DMS79 treated with DMSO at 0.1 percent for 48 hours (cell line): ENCODE results near the gene UXS1.

Experiments
- DNase-seq: peaks from one replicate; lab custom pipeline; 2025; lab: John Stamatoyannopoulos, UW

The UXS1 gene

DNA sequence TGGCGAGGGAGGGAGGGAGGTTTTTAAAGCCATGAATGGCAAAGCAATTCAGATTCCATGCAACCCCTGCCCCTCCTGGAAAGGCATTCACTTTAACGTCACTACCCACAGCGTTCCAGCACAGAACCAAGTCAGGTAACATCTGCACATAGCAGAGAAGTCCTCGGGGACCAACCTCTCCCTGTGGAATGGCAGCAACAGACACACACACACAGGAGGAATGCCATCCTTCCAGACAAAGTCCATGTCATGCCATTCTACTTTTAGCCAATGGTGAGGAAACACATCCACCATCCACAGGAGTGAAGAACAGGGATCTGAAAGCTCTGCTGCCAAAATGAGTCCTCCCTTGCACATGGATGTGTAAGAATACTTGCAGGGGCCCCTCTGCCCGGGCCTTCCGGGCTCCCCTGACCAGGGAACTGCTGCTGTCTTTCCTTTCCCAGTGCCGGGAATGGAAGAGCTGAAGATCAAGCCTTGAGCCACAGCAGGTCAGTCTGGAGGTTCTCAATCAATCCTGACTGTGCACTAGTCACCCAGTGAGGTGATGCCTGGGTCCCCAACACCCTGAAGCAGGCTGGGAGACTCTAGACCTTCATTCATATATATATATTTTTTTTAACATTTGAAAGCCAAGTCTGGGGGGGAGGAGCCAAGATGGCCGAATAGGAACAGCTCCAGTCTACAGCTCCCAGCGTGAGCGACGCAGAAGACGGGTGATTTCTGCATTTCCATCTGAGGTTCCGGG is 63.7 kb downstream of the UXS1 start:
- no peak for DNase-seq

- DNase-seq = no peak
Observed at GRCh38 chr2:106129592-106129991, 64.5 kb downstream of the UXS1 start.

- DNase-seq = no peak
Observed at GRCh38 chr2:106129150-106129549, 65.0 kb downstream of the UXS1 start.

GRCh38 chr2:106127776-106128268 is 66.3 kb downstream of the UXS1 start:
- DNase-seq = no peak

DNA sequence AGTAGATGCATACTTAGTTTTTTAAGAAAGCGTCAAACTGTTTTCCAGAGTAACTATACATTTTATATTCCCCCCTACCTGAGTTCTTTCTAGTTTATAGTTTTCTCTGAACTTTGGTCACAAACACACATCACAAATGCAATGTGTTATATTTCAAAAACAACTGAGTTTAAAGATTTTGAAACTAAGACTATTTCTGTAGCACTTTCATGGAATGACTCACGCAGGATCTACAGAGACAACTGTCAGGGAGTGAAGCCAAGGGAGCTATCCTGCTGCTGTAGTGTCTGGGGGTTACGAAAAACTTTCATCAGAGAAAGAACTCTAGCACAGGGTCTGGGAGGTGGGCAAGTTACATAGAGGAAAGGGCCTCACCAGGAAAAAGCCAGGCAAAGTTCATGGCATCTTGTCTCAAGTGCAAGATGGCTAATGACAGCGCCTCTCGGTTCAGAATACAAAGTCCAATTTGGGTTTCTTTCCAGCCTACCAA is 66.8 kb downstream of the UXS1 start:
- no peak for DNase-seq

GRCh38 chr2:106126705-106127281 is 67.3 kb downstream of the UXS1 start:
- no peak for DNase-seq

- DNase-seq = no peak
Observed at GRCh38 chr2:106126295-106126694, 67.8 kb downstream of the UXS1 start.

DNA sequence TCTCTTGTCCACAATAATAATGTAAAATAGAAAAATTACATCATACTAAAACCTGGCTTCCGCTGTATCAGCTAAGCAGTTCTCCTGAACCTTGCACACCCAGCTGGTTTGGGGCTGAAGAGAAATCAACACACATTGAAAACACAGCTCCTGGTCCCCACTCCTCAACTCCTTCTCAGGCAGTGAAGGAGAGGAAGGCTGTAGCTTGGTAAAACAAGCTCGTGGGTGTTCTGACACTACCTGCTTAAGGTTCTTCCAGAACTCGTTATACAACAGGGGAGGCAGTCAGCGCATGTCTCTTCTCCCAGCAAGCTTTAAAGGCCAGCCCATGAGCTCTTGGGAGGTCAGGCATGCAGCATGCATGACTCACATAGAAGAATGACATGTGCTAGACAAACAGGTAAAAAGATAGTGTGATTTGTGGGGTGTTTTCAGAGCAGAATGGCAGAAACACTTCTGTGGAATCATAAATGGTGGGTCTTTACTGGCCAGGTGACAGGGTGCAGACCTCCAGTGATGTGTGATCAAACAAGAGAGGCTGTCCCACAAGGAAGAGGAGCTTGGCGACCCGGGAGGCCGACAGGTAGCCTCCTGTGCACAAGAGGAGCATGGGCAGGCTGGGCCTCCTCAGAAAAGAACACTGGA is 69.1 kb downstream of the UXS1 start:
- DNase-seq = no peak

DNA sequence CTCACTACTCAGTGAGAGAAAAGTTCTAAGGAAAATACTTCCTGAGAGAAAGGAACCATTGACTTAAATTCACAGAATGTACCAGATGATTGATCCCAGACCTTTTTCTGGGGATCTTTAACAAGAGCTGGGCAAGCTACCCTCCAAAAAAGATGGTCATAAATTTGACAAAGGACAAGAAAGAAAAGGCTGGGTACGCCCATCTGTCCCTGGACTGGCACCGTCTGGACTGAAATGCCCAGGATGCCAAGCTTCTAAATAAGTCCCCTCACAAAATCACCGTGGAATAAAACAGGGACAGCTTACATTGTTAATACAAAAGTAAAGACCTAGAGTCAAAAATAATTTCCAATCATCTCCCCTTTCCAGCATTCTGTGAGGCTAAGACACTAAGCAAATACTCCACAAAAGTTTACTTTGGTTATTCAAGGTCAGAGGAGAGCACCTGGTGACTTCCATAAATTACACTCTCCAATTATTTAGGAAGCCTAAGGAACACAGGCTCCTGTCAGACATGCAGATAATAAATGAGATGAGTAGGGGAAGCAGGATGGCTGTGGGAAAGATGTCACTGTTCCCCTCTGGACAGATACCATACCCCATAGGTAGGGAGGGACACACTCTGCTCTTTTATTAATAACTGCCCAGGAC is 69.9 kb downstream of the UXS1 start:
- DNase-seq = no peak

GRCh38 chr2:106122157-106122556 is 71.9 kb downstream of the UXS1 start:
- no peak for DNase-seq

GRCh38 chr2:106120432-106120831 is 73.7 kb downstream of the UXS1 start:
- no peak for DNase-seq

- DNase-seq = no peak
Observed at GRCh38 chr2:106119074-106119473, 75.0 kb downstream of the UXS1 start.

- no peak for DNase-seq
Observed at GRCh38 chr2:106117882-106118684, 76.0 kb downstream of the UXS1 start.

DNA sequence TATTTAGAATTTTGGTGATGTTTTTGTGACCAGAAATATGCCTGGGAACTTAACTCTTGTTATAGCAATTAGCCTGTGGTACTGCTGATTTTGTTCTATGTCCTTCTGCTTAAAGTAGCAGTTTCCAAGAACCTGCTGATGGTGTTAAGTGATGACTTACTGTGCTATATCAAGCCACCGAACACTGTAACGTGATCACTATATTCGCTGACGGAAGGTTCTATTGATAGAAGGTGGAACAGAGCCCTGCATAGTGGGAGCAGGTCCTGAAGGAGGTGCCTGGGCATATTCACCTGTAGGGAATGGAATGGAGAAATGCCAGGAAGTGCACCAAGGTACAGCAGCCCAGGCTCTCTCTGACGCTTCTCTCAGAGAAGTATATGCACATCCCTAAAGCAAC is 76.8 kb downstream of the UXS1 start:
- DNase-seq = no peak

DNA sequence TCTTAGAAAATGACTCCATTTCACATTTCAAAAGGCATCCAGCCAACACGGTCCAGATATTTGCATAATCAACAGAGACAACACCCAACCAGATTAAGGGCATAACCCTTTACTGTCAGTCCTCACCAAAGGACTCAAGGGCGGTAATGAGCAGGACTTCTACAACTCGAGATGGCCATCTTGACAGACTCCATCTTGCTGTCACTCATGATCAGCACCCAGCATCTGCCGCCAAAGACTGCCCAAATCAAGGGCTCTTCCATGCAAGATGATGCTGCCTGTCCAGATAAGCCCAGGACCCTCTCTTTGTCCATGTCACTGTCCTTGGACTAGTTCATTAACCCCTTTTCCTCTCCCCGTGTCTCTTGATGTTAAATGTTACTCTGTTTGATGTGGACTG is 77.9 kb downstream of the UXS1 start:
- DNase-seq = no peak

DNA sequence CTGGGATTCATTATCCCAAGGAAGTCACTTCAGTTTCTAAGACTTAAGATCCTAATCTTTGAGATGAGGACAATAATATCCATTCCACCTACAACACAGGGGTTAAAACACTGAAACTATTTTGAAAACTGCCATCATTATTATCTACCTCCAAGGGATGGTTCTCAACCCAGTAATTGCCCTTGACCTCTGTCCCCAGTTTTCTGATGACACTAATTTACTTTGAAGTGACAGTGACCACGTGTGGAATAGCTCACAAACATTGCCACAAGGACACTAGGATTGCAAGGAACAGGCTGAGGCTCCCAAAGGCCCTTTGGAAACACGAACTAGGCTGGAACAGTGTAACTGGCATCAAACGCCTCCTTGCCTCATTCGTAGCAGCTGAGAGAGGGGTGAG is 78.4 kb downstream of the UXS1 start:
- DNase-seq = no peak

- DNase-seq = no peak
Observed at GRCh38 chr2:106115250-106115649, 78.9 kb downstream of the UXS1 start.

DNA sequence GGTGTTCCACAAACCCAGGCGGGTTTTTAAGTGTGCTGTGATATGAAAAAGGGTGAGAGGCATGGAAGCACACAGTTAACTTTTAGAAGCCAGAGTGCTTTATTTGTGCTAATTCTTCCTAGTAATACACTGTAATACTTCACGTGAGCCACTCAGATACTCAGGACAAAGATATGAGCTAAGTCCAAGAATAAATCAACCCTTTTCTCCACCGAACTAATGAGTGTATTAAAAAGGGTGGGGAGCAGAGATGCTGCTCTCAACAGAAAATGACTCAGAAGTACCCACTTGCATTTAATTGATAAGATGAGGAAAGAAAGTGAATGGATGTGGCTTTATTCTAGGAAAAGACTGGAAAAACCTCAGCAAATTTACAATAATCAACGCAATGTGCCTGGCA is 79.9 kb downstream of the UXS1 start:
- peak; percentile 20 for DNase-seq

- DNase-seq = no peak
Observed at GRCh38 chr2:106113361-106113966, 80.6 kb downstream of the UXS1 start.

DNA sequence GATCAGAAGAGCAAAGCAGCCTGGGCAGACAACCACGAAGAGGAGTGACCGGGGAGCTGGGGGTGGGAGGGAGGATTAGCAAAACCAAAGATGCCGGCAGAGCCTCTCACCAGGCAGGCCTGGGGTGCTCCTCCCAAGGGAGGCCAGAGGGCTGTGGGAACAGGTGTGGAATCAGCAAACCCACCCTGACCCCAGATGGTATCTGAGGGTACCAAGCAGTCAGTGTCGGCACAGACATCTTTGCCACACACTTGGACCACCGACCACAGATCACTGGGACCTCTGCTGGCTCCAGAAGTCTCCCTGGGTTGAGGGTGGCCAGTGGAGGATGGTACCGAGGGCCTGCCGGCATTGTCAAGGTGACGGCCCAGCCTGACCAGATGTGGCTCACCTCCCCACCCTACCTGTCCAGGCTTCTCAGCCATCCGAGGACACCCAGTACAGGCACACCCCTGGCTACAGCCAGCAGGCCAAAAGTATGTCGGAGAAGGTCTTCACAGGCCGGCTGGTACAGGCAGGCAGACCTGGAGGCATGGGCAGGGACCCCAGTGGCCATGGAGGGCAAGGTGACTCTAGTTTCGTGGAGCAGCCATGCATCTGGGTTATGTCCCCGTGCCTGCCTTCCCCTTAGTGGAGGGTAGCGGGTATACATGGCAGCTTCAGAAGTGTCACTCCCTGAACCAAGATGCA is 82.1 kb downstream of the UXS1 start:
- DNase-seq = no peak
